AG04449 (cell line): ENCODE data around the gene LRRC51.

Experiments
- CTCF ChIA-PET: fragments of 350-600 bp; formaldehyde crosslinking; extraction: SDS; loops from one replicate; lab custom pipeline; 2021; ENCODE audit warnings: antibody characterized with exemption; lab: Yijun Ruan, JAX
- POLR2A ChIA-PET: fragments of 400-600, 350-600 bp; formaldehyde crosslinking; extraction: SDS; loops from one replicate; lab custom pipeline; 2020; ENCODE audit warnings: antibody characterized with exemption, inconsistent platforms; lab: Yijun Ruan, JAX
- DNase-seq: peaks from one replicate; pipeline ENCODE4 v3.0.0-alpha.2; 2010; ENCODE audit warnings: low read depth, low spot score
- H3K4me3 ChIP-seq: 2 replicates; pipeline ENCODE4 v1.5.1; 2011; ENCODE audit warnings: low read depth, mild to moderate bottlenecking, control low read depth, low read length
- CTCF ChIP-seq: IDR thresholded peaks from one replicate; pipeline ENCODE4 v1.5.1; 2011; ENCODE audit warnings: mild to moderate bottlenecking, moderate library complexity, low read length, control low read depth, inconsistent platforms; ENCODE audit not compliant: insufficient read depth; ENCODE audit errors: missing control alignments

Gene LRRC51

DNA sequence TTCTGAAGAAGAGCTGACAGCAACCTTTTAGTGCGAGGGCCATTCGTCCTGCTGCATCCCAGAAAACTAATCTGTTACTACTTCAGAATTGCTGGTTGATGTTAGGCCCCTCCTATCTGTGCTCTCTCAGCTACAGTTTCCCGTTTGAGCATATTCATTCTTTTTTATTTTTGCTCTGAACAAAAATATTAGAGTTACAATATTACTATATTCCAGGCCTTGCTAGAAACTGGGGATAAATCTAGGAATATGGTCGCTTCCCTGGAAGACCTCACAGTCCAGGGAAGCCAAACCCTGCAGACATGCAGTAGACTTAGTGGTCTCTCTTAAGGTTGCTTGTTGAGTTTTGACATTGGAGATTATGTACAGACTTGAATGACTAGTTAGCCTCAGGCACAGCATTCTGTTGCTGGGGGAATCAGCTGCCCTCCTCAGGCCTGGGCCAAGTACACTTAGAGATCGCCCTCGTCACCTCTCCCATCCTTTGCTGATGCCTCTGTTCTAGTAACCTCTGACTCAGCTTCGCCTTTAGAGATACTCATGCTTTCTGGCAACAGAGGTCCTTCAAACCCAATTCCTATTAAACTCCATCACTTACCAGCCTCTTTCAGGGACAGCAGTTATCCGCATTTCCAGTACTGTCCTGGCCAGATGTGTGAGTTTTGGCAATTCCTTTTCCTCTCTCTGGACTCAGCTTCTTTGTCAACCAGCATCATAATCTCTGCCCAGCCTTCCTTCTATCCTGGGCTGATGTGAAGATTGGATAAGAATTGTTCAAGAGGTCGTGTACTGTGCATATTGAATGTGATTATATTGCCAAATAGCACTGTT is 32.5 kb downstream of the LRRC51 start:
- POLR2A ChIA-PET, result interaction anchor here (0.6 to 1.6 kb wide), 5 partner anchors 20 to 30 kb away, joined by 3 to 4 read pairs (median 3); no protein-coding TSS in a partner anchor
- no peak for DNase-seq
- TF ChIP-seq CTCF, result no peak
- H3K4me3 ChIP-seq, result peak overlapping the region; percentile 52
- CTCF ChIA-PET, result interaction anchor here (0.6 to 3.2 kb wide), 11 partner anchors 9 to 301 kb away, joined by 3 to 19 read pairs (median 4); no protein-coding TSS in a partner anchor

DNA sequence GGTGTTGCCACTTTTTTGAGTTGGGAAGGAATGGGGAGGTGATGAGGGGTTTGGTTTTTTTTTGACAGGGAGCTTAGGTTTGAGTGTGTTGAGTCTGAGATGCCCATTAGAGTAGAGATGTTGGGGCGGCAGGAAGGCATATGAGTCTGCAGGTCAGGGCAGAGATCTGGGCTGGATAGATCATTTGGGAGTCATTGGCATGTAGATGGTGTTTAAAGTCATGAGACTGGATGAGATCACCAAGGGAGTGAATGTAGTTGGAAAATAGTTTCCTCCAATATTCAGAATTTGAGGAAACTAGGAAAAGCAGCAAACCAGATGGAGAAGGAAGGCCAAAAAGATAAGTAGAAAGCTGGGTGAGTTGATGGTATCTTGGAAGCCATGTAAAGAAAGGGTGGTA is 33.9 kb downstream of the LRRC51 start:
- no peak for TF ChIP-seq CTCF
- H3K4me3 ChIP-seq, result no peak overlapping the region
- DNase-seq, result no peak
- POLR2A ChIA-PET, result no interaction called here
- CTCF ChIA-PET, result interaction anchor here (0.7 to 1.8 kb wide), 5 partner anchors 14 to 317 kb away, joined by 3 to 5 read pairs (median 3); no protein-coding TSS in a partner anchor

GRCh38 chr11:72116019-72116755 is 35.5 kb downstream of the LRRC51 start:
- ChIA-PET CTCF (no interaction called here), POLR2A (no interaction called here)
- no peak for DNase-seq
- H3K4me3 ChIP-seq, result no peak overlapping the region
- TF ChIP-seq CTCF, result no peak

DNA sequence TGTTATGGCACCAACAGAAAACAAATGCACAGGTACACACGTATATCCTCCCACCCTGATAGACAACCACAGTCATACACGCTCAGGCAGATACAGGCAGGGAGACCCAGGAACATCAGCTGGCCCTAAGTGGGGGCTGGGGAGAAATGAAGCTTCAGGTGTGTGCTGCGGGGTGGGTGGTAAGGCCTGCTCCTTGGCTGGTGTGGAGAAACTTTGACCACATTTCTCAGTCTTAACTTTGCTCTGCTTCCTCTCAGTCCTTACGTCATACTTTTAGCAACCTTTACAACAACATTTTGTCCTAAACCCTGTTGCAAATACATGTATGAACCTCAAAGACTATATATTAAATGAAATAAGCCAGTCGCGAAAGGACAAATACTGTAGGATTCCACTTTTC is 38.5 kb downstream of the LRRC51 start:
- no peak overlapping the region for H3K4me3 ChIP-seq
- CTCF ChIA-PET, result interaction anchor here (1.0 to 1.9 kb wide), 2 partner anchors 25 to 65 kb away, joined by 3 to 5 read pairs; no protein-coding TSS in a partner anchor

GRCh38 chr11:72120930-72121329 is 40.3 kb downstream of the LRRC51 start:
- POLR2A ChIA-PET, result no interaction called here
- no peak for DNase-seq
- TF ChIP-seq CTCF, result no peak
- CTCF ChIA-PET, result no interaction called here
- H3K4me3 ChIP-seq, result no peak overlapping the region

More for the DNA sequence above, 38.5 kb downstream of the LRRC51 start:
- POLR2A ChIA-PET, result no interaction called here
- TF ChIP-seq CTCF, result no peak
- DNase-seq, result no peak

- ChIA-PET POLR2A (no interaction called here), CTCF (interaction anchor here (0.8 to 1.3 kb wide), 4 partner anchors 10 to 115 kb away, joined by 3 to 4 read pairs (median 4); partner anchors contain the start of gene ANAPC15)
- H3K4me3 ChIP-seq, result no peak overlapping the region
- DNase-seq, result no peak
- no peak for TF ChIP-seq CTCF
Measured at GRCh38 chr11:72122607-72123006, 42.0 kb downstream of the LRRC51 start.
